ENCODE data around the gene MAPK8IP3. TPM values are rescaled to one million over a fixed set of nuclear protein-coding genes. Genes with fewer than 3 reads are reported as not detected.
A peak's percentile ranks its signal among the peaks of the same experiment; 100 is the strongest.

Gene MAPK8IP3
- total RNA-seq, 4 donors from 2014 or later = 78.1 to 456 (median 193) TPM

DNA sequence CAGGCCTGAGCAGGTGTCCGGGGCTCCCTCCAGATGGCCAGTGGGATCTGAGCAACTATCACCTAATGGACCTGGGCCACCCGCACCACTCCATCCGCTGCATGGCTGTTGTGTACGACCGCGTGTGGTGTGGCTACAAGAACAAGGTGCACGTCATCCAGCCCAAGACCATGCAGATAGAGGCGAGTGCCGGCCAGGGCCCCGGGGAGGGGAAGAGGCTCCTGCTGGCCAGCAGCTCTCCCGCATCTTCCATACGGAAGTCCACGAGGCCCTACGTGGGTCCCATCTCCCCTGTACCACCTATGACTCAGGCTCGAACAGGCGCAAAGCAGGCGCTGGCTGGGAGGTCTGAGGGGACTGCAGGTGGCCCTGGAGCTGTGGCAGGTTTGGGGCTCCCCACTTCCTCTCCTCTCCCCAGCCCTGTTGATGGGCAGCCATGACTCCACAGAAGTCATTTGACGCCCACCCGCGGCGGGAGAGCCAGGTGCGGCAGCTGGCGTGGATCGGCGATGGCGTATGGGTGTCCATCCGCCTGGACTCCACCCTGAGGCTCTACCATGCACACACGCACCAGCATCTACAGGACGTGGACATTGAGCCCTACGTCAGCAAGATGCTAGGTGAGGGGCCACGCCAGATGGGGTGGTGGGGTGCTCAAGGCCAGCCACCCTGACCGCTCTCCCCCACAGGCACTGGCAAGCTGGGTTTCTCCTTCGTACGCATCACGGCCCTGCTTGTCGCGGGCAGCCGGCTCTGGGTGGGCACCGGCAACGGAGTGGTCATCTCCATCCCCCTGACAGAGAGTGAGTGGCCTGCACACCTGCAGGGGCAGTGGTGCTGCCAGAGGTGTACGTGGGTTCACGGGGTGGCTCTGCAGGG lies 61.4 kb downstream of the MAPK8IP3 start:
- peaks cover 0 to 22% (median 11%) of the 10 kb centered on the region in 4 donors for H3K4me1 ChIP-seq
- TF ChIP-seq POLR2A (IDR thresholded peaks at IDR 0.05) = no peak
- TF ChIP-seq, protein P1, sequence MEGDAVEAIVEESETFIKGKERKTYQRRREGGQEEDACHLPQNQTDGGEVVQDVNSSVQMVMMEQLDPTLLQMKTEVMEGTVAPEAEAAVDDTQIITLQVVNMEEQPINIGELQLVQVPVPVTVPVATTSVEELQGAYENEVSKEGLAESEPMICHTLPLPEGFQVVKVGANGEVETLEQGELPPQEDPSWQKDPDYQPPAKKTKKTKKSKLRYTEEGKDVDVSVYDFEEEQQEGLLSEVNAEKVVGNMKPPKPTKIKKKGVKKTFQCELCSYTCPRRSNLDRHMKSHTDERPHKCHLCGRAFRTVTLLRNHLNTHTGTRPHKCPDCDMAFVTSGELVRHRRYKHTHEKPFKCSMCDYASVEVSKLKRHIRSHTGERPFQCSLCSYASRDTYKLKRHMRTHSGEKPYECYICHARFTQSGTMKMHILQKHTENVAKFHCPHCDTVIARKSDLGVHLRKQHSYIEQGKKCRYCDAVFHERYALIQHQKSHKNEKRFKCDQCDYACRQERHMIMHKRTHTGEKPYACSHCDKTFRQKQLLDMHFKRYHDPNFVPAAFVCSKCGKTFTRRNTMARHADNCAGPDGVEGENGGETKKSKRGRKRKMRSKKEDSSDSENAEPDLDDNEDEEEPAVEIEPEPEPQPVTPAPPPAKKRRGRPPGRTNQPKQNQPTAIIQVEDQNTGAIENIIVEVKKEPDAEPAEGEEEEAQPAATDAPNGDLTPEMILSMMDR (IDR thresholded peaks at IDR 0.05) = no peak
- DNase-seq = no peak
- no peak overlapping the region for H3K4me3 ChIP-seq
- no peaks in the 10 kb centered on the region for H3K27me3 ChIP-seq
- H3K27ac ChIP-seq = no peak overlapping the region
- peaks cover 0 to 72% (median 0%) of the 10 kb centered on the region in 3 donors for H3K36me3 ChIP-seq
- H3K9me3 ChIP-seq = no peaks in the 10 kb centered on the region

DNA sequence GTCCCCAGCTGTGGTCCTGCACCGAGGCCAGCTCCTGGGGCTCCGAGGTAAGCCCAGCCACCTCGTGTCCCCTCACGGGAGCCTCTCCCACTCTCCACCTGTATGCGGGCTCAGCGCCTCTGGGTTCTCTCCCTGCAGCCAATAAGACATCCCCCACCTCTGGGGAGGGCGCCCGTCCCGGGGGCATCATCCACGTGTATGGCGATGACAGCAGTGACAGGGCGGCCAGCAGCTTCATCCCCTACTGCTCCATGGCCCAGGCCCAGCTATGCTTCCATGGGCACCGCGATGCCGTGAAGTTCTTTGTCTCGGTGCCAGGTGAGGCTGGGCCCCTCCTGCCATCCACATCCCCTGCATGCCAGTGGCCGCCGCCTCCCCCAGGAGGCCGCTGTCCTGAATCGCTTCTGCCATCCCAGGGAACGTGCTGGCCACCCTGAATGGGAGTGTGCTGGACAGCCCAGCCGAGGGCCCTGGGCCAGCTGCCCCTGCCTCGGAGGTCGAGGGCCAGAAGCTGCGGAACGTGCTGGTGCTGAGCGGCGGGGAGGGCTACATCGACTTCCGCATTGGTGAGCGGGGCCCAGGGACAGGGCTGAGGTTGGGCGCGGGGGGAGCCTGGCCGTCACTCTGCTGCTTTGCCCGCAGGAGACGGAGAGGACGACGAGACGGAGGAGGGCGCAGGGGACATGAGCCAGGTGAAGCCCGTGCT lies 62.2 kb downstream of the MAPK8IP3 start:
- no peaks in the 10 kb centered on the region for H3K27me3 ChIP-seq
- H3K36me3 ChIP-seq = peaks cover 0 to 63% (median 0%) of the 10 kb centered on the region in 3 donors
- no peak overlapping the region for H3K27ac ChIP-seq
- peaks cover 0 to 23% (median 11%) of the 10 kb centered on the region in 4 donors for H3K4me1 ChIP-seq
- TF ChIP-seq, protein P1 (IDR thresholded peaks at IDR 0.05) = no peak
- TF ChIP-seq POLR2A (IDR thresholded peaks at IDR 0.05) = no peak
- no peaks in the 10 kb centered on the region for H3K9me3 ChIP-seq
- no peak for DNase-seq
- H3K4me3 ChIP-seq = no peak overlapping the region

DNA sequence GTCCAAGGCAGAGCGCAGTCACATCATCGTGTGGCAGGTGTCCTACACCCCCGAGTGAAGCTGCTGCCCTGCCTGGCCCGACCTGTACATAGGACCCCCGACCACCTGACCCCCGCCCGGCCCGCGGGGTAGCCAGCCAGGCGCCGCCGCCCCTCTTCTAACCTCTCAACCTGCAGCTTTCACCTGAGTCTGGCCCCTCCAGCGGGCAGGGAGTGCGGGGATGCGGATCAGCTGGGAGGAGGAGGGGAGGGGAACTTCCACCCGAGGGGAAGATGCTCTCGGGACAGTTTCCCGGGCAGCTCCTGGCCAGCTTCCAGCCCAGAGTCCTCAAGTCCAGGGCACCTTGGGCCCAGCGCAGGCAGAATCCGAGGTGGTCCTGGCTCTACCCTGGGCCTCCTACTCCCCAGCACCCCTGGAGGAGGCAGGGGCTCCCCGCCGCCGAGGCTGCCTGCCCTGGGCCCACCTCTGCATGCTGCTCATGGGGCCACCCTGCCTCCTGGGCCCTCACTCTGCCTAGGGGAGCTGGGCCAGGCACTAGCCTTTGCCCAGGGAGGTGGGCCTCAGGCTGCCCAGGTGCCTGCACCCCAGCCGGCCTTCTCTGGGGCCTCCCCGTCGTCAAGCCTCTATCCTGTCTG lies 62.9 kb downstream of the MAPK8IP3 start:
- H3K27me3 ChIP-seq = no peaks in the 10 kb centered on the region
- no peak for DNase-seq
- peaks cover 0 to 57% (median 0%) of the 10 kb centered on the region in 3 donors for H3K36me3 ChIP-seq
- TF ChIP-seq, protein P1 (IDR thresholded peaks at IDR 0.05) = no peak
- no peak for TF ChIP-seq POLR2A (IDR thresholded peaks at IDR 0.05)
- no peak overlapping the region for H3K4me3 ChIP-seq
- no peaks in the 10 kb centered on the region for H3K9me3 ChIP-seq
- H3K27ac ChIP-seq = peak overlapping the region in 1 of 4 donors; percentile 5
- peaks cover 0 to 26% (median 13%) of the 10 kb centered on the region in 4 donors for H3K4me1 ChIP-seq

DNA sequence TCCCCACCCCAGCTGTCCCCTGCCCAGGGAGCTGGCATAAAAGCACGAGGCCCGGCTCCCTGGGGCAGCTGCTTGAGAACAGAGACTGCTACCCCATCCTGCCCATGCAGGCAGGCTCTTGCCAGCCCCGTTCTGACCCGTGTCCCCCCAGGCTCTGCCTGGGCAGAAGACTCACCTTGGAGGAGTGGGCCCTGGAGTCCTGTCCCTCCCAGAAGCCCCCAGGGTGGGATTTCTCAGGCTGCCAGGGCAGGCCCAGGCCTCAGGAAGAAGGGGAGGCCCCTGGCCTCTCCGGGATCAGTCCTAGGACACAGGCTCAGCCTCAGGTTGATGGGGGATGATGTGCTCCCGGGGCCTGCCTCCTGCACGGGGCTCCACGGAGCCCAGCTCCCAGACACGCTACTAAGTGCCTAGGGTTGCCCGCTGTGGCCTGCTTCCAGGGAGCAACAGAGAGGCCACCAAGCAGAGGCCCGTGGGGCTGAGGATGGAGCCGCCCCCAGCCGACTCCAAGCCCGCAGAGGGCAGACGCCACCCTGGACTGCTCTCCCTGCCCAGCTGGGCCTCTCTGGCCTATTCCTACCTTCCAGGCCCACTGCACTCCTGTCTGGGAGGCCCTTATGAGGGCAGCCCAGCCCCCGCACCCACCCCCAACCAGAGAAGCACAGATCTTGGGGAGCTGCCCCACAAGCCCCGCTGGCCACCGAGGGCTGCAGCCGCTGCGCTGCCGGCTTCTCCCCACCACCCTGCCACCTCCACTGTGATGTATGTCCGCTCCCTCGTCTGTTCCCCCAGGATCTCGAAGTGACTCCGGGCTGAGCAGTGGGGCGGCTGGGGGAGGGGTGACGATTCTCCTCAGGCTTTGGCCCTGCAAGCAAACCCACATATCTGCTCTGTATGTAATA lies 63.7 kb downstream of the MAPK8IP3 start:
- Histone ChIP-seq H3K27ac (peak overlapping the region; percentile 23 to 99 (median 91)), H3K4me3 (peak overlapping the region in 2 of 4 donors; percentile 79 to 83), H3K9me3 (no peaks in the 10 kb centered on the region), H3K36me3 (peaks cover 0 to 49% (median 0%) of the 10 kb centered on the region in 3 donors), H3K27me3 (no peaks in the 10 kb centered on the region), H3K4me1 (peaks cover 0 to 34% (median 16%) of the 10 kb centered on the region in 4 donors)
- TF ChIP-seq, protein P1 (IDR thresholded peaks at IDR 0.05) = no peak
- no peak for TF ChIP-seq POLR2A (IDR thresholded peaks at IDR 0.05)
- no peak for DNase-seq

Measured in Peyer's patch (tissue), 4 donors.